Smooth muscle cell (in vitro differentiated cells): ENCODE measurements around the gene ZNF330. TPM values are rescaled to one million over a fixed set of nuclear protein-coding genes. Genes with fewer than 3 reads are reported as not detected.

Experiments used
- DNase-seq: peaks from one replicate; lab custom pipeline; 2025; ENCODE audit not compliant: unreplicated experiment; lab: John Stamatoyannopoulos, UW
- H2AFZ ChIP-seq: fragments of 200-600 bp; sonication (generic); 2 replicates; pipeline ENCODE4 v1.6.0; 2016; ENCODE audit warnings: antibody characterized with exemption, low read depth, mild to moderate bottlenecking
- H3F3A ChIP-seq: fragments of 200-600 bp; sonication (generic); 2 replicates; pipeline ENCODE4 v1.6.0; 2017; ENCODE audit warnings: antibody characterized with exemption, low read depth
- H3K27ac ChIP-seq: fragments of 200-600 bp; sonication (generic); 2 replicates; pipeline ENCODE4 v1.5.1; 2016; ENCODE audit warnings: low read depth, mild to moderate bottlenecking
- H3K27me3 ChIP-seq: fragments of 200-600 bp; sonication (generic); 2 replicates; pipeline ENCODE4 v1.6.1; 2016; ENCODE audit warnings: low read depth, mild to moderate bottlenecking
- H3K36me3 ChIP-seq: fragments of 200-600 bp; sonication (generic); 2 replicates; pipeline ENCODE4 v1.5.1; 2016; ENCODE audit warnings: low read depth
- H3K4me1 ChIP-seq: fragments of 200-600 bp; sonication (generic); 2 replicates; pipeline ENCODE4 v1.5.1; 2016; ENCODE audit warnings: low read depth
- H3K4me2 ChIP-seq: fragments of 200-600 bp; sonication (generic); 2 replicates; pipeline ENCODE4 v1.6.0; 2016; ENCODE audit warnings: mild to moderate bottlenecking
- H3K4me3 ChIP-seq: fragments of 200-600 bp; sonication (generic); 2 replicates; pipeline ENCODE4 v1.5.1; 2016; ENCODE audit warnings: mild to moderate bottlenecking
- H3K79me2 ChIP-seq: fragments of 200-600 bp; sonication (generic); 2 replicates; pipeline ENCODE4 v1.6.0; 2016; ENCODE audit warnings: low read depth, mild to moderate bottlenecking
- H3K9ac ChIP-seq: fragments of 200-600 bp; sonication (generic); 2 replicates; pipeline ENCODE4 v1.6.0; 2016; ENCODE audit warnings: low read depth
- H3K9me3 ChIP-seq: fragments of 200-600 bp; sonication (generic); replicated peaks from 2 replicates; pipeline ENCODE4 v1.5.1; 2016; ENCODE audit warnings: low read depth
- H4K20me1 ChIP-seq: fragments of 200-600 bp; sonication (generic); 2 replicates; pipeline ENCODE4 v1.6.0; 2016; ENCODE audit warnings: low read depth
- WGBS: methylation state at CpG from one replicate; pipeline ENCODE4 v1.1.7; 2016; ENCODE audit warnings: low lambda C conversion rate; 5-methylcytosine and 5-hydroxymethylcytosine counted together
- polyA plus RNA-seq: library from polyadenylated mRNA; unstranded; fragments of >200 nt; fragmentation: Nextera tagmentation; extraction: Ambion mirVana; gene quantifications from 2 replicates; pipeline ENCODE4 v1.2.1, GENCODE V29; 2016
- total RNA-seq: library from RNA; depleted of rRNA; stranded (reverse); fragments of >200 nt; gene quantifications from 2 replicates; pipeline ENCODE4 v1.2.3, GENCODE V29; 2014
- TF ChIP-seq, protein P1 (sequence below): fragments of 200-600 bp; sonication (generic); IDR thresholded peaks from 2 replicates; pipeline ENCODE4 v1.5.1; 2017; ENCODE audit warnings: borderline replicate concordance, mild to moderate bottlenecking, antibody characterized with exemption; ENCODE audit not compliant: insufficient read depth, poor library complexity, severe bottlenecking

The ZNF330 gene
- total and polyA plus RNA-seq, 2 experiments from 2014 or later: 23.8 to 26.8 TPM

DNA sequence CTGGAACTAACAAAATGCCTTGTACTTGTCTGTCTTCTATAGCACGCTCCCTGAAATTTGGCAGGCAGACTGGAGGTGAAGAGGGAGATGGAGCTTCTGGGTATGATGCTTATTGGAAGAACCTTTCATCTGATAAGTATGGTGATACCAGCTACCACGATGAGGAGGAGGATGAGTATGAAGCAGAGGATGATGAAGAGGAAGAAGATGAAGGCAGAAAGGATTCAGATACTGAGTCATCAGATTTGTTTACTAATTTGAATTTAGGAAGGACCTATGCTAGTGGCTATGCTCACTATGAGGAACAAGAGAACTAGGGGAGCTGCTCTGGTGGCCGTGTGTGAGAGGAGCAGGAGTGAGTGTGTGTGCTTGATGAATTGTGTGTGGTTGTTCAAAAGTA, 13.0 kb downstream of the ZNF330 start:
- no peaks in the 10 kb centered on the region for H3K79me2 ChIP-seq
- WGBS: 95% methylated on average over 3 of the region's 3 CpGs
- no peak overlapping the region for H3K9ac ChIP-seq
- TF ChIP-seq, protein P1, sequence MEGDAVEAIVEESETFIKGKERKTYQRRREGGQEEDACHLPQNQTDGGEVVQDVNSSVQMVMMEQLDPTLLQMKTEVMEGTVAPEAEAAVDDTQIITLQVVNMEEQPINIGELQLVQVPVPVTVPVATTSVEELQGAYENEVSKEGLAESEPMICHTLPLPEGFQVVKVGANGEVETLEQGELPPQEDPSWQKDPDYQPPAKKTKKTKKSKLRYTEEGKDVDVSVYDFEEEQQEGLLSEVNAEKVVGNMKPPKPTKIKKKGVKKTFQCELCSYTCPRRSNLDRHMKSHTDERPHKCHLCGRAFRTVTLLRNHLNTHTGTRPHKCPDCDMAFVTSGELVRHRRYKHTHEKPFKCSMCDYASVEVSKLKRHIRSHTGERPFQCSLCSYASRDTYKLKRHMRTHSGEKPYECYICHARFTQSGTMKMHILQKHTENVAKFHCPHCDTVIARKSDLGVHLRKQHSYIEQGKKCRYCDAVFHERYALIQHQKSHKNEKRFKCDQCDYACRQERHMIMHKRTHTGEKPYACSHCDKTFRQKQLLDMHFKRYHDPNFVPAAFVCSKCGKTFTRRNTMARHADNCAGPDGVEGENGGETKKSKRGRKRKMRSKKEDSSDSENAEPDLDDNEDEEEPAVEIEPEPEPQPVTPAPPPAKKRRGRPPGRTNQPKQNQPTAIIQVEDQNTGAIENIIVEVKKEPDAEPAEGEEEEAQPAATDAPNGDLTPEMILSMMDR: no peak
- no peak overlapping the region for H3K4me3 ChIP-seq
- no peaks in the 10 kb centered on the region for H3K4me1 ChIP-seq
- no peak overlapping the region for H3K4me2 ChIP-seq
- H3K9me3 ChIP-seq: no peaks in the 10 kb centered on the region
- no peaks in the 10 kb centered on the region for H4K20me1 ChIP-seq
- H3K27me3 ChIP-seq: no peaks in the 10 kb centered on the region
- no peaks in the 10 kb centered on the region for H3F3A ChIP-seq
- H3K36me3 ChIP-seq: peaks cover 51% of the 10 kb centered on the region
- H3K27ac ChIP-seq: no peak overlapping the region
- no peak overlapping the region for H2AFZ ChIP-seq
- DNase-seq: no peak

DNA sequence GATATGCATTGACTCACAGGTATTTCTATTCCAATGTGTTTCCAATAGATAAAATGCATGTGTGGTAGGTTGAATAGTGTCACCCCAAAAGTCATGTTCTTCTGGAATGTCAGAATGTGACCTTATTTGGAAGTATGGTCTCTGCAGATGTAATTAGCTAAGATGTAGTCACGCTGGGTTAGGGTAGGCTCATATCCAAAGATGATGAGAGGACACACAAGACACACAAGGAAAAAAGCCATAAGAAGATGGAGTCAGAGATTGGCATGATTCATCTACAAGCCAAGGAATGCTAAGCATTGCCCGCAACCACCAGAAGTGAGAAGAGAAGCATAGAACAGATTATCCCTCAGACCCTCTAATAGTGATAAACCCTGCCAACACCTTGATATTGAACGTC, 17.5 kb downstream of the ZNF330 start:
- no peaks in the 10 kb centered on the region for H4K20me1 ChIP-seq
- peaks cover 16% of the 10 kb centered on the region for H3K36me3 ChIP-seq
- no peaks in the 10 kb centered on the region for H3K4me1 ChIP-seq
- H3F3A ChIP-seq: no peaks in the 10 kb centered on the region
- no peak overlapping the region for H3K27ac ChIP-seq
- DNase-seq: no peak
- H3K4me3 ChIP-seq: no peak overlapping the region
- H3K9ac ChIP-seq: no peak overlapping the region
- peaks cover 4% of the 10 kb centered on the region for H3K27me3 ChIP-seq
- no peaks in the 10 kb centered on the region for H3K9me3 ChIP-seq
- H3K79me2 ChIP-seq: no peaks in the 10 kb centered on the region
- TF ChIP-seq, protein P1: no peak
- no peak overlapping the region for H3K4me2 ChIP-seq
- WGBS: 88% methylated on average over 3 of the region's 3 CpGs
- H2AFZ ChIP-seq: no peak overlapping the region

DNA sequence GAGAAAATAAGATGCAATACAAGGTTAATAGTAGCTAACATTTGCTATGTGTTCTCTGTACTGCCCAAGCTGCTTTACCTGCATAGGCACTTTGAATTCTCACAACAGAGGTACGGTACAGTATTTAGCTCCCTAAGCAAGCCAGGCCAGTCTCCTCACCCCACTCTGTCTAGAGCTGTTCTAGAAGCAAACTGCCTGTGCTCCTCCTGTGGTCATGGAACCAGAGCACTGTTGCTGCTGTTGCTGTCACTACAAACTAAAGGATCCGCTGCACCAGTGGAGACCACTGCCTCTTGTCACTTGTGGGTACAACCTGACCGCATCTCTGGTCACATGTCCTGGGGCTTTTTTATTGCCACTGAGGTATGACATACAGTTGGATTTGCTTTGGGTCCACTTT, 19.6 kb downstream of the ZNF330 start:
- 96% methylated on average over 3 of the region's 3 CpGs for WGBS
- Histone ChIP-seq H3K79me2 (no peaks in the 10 kb centered on the region), H3K4me2 (no peak overlapping the region), H3K27me3 (peaks cover 4% of the 10 kb centered on the region), H3K9me3 (no peaks in the 10 kb centered on the region), H3K4me3 (no peak overlapping the region), H3K9ac (no peak overlapping the region), H3K4me1 (no peaks in the 10 kb centered on the region), H3K36me3 (no peaks in the 10 kb centered on the region), H4K20me1 (no peaks in the 10 kb centered on the region), H3F3A (no peaks in the 10 kb centered on the region), H2AFZ (no peak overlapping the region), H3K27ac (no peak overlapping the region)
- TF ChIP-seq, protein P1: no peak
- DNase-seq: no peak

DNA sequence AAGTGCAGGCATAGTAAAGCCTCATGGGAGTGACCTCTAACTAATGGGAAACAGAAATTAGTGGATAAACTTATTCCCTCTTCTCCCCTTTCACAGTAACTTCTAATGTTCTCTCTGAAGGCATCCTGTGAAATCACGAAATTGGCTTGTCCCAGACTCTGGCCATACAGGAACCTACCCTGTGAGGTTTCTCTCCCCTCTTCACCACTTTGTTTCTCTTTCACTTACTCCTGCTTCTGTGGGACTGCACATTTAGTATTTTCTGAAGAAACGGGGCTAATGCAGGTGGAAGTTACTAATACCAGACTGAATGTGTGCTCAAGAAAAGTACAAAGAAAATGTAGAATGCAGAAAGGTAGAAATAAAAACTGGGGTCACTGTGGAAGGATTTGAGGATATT, 20.0 kb downstream of the ZNF330 start:
- peaks cover 4% of the 10 kb centered on the region for H3K27me3 ChIP-seq
- TF ChIP-seq, protein P1: no peak
- H3K27ac ChIP-seq: no peak overlapping the region
- H4K20me1 ChIP-seq: no peaks in the 10 kb centered on the region
- 73% methylated on average over 2 of the region's 2 CpGs for WGBS
- H3K36me3 ChIP-seq: no peaks in the 10 kb centered on the region
- no peaks in the 10 kb centered on the region for H3F3A ChIP-seq
- H3K79me2 ChIP-seq: no peaks in the 10 kb centered on the region
- H3K4me3 ChIP-seq: no peak overlapping the region
- H3K9ac ChIP-seq: no peak overlapping the region
- no peak for DNase-seq
- no peak overlapping the region for H2AFZ ChIP-seq
- no peak overlapping the region for H3K4me2 ChIP-seq
- no peaks in the 10 kb centered on the region for H3K9me3 ChIP-seq
- H3K4me1 ChIP-seq: no peaks in the 10 kb centered on the region
